Ascending aorta (tissue), 2 donors: ENCODE results near the gene LMNTD1. TPM values are rescaled to one million over a fixed set of nuclear protein-coding genes. Genes with fewer than 3 reads are reported as not detected.

Source experiments
- DNase-seq, 2 donors: peaks; one replicate each; pipeline ENCODE4 v3.0.0-alpha.2; 2019; ENCODE audit warnings: low spot score in 2 of 2
- H3K27ac ChIP-seq, 2 donors: fragments of 200-600 bp; sonication (generic); one replicate each; pipeline ENCODE4 v1.5.1; 2016 to 2017; ENCODE audit warnings: mild to moderate bottlenecking in 1 of 2
- H3K27me3 ChIP-seq: fragments of 200-600 bp; sonication (generic); one replicate; pipeline ENCODE4 v1.5.1; 2017
- H3K36me3 ChIP-seq, 2 donors: fragments of 200-600 bp; sonication (generic); one replicate each; pipeline ENCODE4 v1.5.1; 2016
- H3K4me1 ChIP-seq, 2 donors: fragments of 200-600 bp; sonication (generic); one replicate each; pipeline ENCODE4 v1.5.1; 2016 to 2017; ENCODE audit warnings: mild to moderate bottlenecking in 1 of 2
- H3K4me3 ChIP-seq, 2 donors: fragments of 200-600 bp; sonication (generic); one replicate each; pipeline ENCODE4 v1.5.1; 2016 to 2017; ENCODE audit warnings: mild to moderate bottlenecking in 1 of 2
- H3K9me3 ChIP-seq, 2 donors: fragments of 200-600 bp; sonication (generic); one replicate each; pipeline ENCODE4 v1.5.1; 2016
- CTCF ChIP-seq, 3 experiments: fragments of 200-600 bp in 2 of 3; fragments of 450-650 bp in 1 of 3; sonication (generic) in 2 of 3; IDR thresholded peaks; one replicate each; pipeline ENCODE4 v1.5.1; 2016 to 2019; ENCODE audit warnings: antibody characterized with exemption in 3 of 3, mild to moderate bottlenecking in 1 of 3, moderate library complexity in 1 of 3
- intact Hi-C: fragments of 100-400 bp; cut with DNase I; formaldehyde crosslinking; loops from one replicate; pipeline ENCODE4 v1.15.1; 2023
- total RNA-seq: library from RNA; depleted of rRNA; stranded (reverse); fragments of >200 nt; gene quantifications from one replicate; pipeline ENCODE4 v1.1.0, GENCODE V29; 2016

LMNTD1 gene
- total RNA-seq, 1 donor from 2014 or later = not detected

- TF ChIP-seq CTCF (IDR thresholded peaks at IDR 0.05) = peak in 1 of 3 experiments; percentile 4
- Histone ChIP-seq H3K27me3 (no peaks in the 10 kb centered on the region), H3K4me1 (no peaks in the 10 kb centered on the region), H3K4me3 (no peak overlapping the region), H3K9me3 (no peaks in the 10 kb centered on the region), H3K36me3 (no peaks in the 10 kb centered on the region), H3K27ac (no peak overlapping the region)
- intact Hi-C loops = loop anchor here (10.0 kb wide), 1 partner anchor 431 kb away; no protein-coding TSS in a partner anchor
- no peak for DNase-seq
These were observed 30.5 kb upstream of the LMNTD1 start for GRCh38 chr12:25583545-25583944.

GRCh38 chr12:25581067-25581466, 28.0 kb upstream of the LMNTD1 start:
- TF ChIP-seq CTCF (IDR thresholded peaks at IDR 0.05) = no peak
- no peaks in the 10 kb centered on the region for H3K4me1 ChIP-seq
- no peaks in the 10 kb centered on the region for H3K27me3 ChIP-seq
- no peaks in the 10 kb centered on the region for H3K36me3 ChIP-seq
- no peaks in the 10 kb centered on the region for H3K9me3 ChIP-seq
- H3K4me3 ChIP-seq = no peak overlapping the region
- no peak overlapping the region for H3K27ac ChIP-seq
- DNase-seq = no peak
- intact Hi-C loops = loop anchor here (10.0 kb wide), 1 partner anchor 434 kb away; no protein-coding TSS in a partner anchor

- intact Hi-C loops = no loop called here
- H3K9me3 ChIP-seq = no peaks in the 10 kb centered on the region
- TF ChIP-seq CTCF (IDR thresholded peaks at IDR 0.05) = no peak
These were observed 25.5 kb upstream of the LMNTD1 start for GRCh38 chr12:25578411-25579143.

GRCh38 chr12:25574761-25575160, 21.7 kb upstream of the LMNTD1 start:
- H3K4me1 ChIP-seq = no peaks in the 10 kb centered on the region
- TF ChIP-seq CTCF (IDR thresholded peaks at IDR 0.05) = no peak
- no peaks in the 10 kb centered on the region for H3K36me3 ChIP-seq
- H3K27ac ChIP-seq = no peak overlapping the region
- H3K27me3 ChIP-seq = no peaks in the 10 kb centered on the region
- intact Hi-C loops = no loop called here
- DNase-seq = no peak
- no peak overlapping the region for H3K4me3 ChIP-seq
- H3K9me3 ChIP-seq = no peaks in the 10 kb centered on the region

More at GRCh38 chr12:25578411-25579143, 25.5 kb upstream of the LMNTD1 start:
- Histone ChIP-seq H3K27ac (no peak overlapping the region), H3K27me3 (no peaks in the 10 kb centered on the region), H3K4me1 (no peaks in the 10 kb centered on the region), H3K4me3 (no peak overlapping the region), H3K36me3 (no peaks in the 10 kb centered on the region)
- no peak for DNase-seq

GRCh38 chr12:25573346-25573745, 20.3 kb upstream of the LMNTD1 start:
- no peaks in the 10 kb centered on the region for H3K4me1 ChIP-seq
- no peak overlapping the region for H3K27ac ChIP-seq
- TF ChIP-seq CTCF (IDR thresholded peaks at IDR 0.05) = no peak
- intact Hi-C loops = no loop called here
- peaks cover 0 to 1% of the 10 kb centered on the region in 2 donors for H3K9me3 ChIP-seq
- DNase-seq = no peak
- no peaks in the 10 kb centered on the region for H3K36me3 ChIP-seq
- H3K27me3 ChIP-seq = no peaks in the 10 kb centered on the region
- H3K4me3 ChIP-seq = no peak overlapping the region
